Astrocyte of the cerebellum (primary cell): ENCODE results near the gene CDCP1.

Experiments
- DNase-seq: peaks from one replicate; pipeline ENCODE4 v3.0.0-alpha.2; 2011; ENCODE audit warnings: low read depth
- H3K4me3 ChIP-seq: 2 replicates; pipeline ENCODE4 v1.5.1; 2011; ENCODE audit warnings: mild to moderate bottlenecking, low read depth, low read length, moderate library complexity
- CTCF ChIP-seq: IDR thresholded peaks from 2 replicates; pipeline ENCODE4 v1.5.1; 2012; ENCODE audit warnings: low read length, low read depth, moderate library complexity, mild to moderate bottlenecking; ENCODE audit errors: missing control alignments
- in situ Hi-C: cut with HindIII; loops from 2 replicates; pipeline ENCODE4 v1.10.0; 2017; ENCODE audit warnings: low sequenced_read_pairs

The CDCP1 gene

DNA sequence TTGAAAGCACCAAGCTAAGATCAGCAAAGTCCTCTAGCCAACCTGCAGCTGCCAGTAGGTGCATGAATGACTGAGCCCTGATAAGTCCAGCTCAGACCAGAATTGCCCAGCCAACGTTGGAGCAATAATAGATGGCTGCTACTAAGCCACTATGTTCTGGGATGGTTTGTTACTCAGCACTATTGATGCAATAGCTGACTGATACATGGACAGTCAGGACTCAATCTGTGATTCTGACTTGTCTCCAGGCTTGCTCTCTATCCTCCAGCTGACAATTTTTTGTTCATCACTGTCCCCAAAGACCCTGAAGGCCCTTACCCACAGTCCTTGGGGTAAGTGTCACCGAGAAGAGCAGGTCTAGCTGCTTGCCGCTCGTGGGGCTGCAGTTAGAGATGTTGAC is 55.3 kb downstream of the CDCP1 start:
- DNase-seq: no peak
- H3K4me3 ChIP-seq: no peak overlapping the region
- in situ Hi-C loops: no loop called here
- no peak for TF ChIP-seq CTCF

DNA sequence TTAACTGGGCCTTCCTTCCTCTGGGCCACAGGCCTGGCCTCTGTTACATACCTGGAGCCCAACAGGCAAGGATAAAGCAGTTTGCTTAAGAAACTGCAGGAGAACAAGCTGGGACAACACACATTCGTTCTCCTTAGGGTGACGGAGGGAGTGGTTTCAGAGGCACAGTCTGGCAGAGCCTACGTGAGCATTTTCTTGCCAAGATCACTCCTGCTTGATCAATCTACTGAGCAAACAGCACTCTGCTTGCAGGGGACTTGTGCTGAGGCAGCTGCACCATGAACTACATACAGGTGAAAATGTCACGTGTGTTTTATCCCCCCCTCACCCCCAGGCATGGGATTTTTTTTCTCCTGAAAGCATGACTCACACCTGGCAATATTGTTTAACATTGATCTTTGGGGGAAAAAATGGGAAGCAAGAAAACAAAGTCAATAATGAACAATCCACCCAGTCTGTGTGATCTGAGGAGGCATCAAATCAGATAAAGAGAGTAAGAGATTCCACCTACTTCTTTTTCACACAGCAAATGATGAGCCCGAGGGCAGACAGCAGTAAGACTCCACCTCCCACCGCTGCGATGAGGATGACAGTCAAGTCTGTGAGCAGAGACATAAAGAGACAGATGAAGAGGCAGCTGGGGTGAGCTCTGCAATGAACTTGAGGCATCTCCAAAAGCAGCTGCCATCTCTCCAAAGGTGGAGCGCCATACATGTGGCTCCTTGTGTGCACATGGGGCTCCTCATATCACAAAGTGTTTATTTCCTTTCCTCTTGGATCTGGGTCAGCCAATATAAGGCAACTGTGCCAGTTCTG is 57.4 kb downstream of the CDCP1 start:
- no peak for TF ChIP-seq CTCF
- no peak for DNase-seq
- in situ Hi-C loops: no loop called here
- no peak overlapping the region for H3K4me3 ChIP-seq

DNA sequence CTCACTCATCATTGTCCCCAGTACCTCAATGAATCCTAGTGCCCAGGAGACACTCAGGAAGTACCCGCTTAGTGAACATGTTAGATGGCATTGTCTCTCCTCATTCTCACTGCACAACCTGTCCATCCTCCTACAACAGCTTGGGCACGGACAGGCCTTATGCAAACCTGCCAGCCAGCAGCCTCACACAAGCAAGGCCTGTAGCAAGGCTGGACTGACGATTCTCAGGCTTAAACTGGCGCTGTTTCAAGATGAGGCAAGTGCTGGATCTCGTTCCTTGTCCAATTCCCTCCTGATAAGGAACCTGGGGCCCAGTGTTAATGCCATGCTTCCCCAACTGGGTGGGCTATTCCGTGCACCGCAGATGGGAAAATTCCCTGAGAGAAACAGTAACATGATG is 59.0 kb downstream of the CDCP1 start:
- no peak for DNase-seq
- no peak overlapping the region for H3K4me3 ChIP-seq
- TF ChIP-seq CTCF: no peak
- in situ Hi-C loops: no loop called here

- no peak overlapping the region for H3K4me3 ChIP-seq
- DNase-seq: peak; percentile 94
- TF ChIP-seq CTCF: no peak
- in situ Hi-C loops: no loop called here
These were observed 61.1 kb downstream of the CDCP1 start for GRCh38 chr3:45084820-45085816.

- in situ Hi-C loops: no loop called here
- TF ChIP-seq CTCF: no peak
- DNase-seq: no peak
- no peak overlapping the region for H3K4me3 ChIP-seq
These were observed 61.8 kb downstream of the CDCP1 start for GRCh38 chr3:45084361-45084760.

- in situ Hi-C loops: no loop called here
- no peak for TF ChIP-seq CTCF
- H3K4me3 ChIP-seq: no peak overlapping the region
- DNase-seq: no peak
These were observed 63.2 kb downstream of the CDCP1 start for GRCh38 chr3:45083023-45083422.
